GM06990 (cell line): ENCODE data around the gene MCMBP.

ENCODE experiments used
- DNase-seq: peaks from one replicate; pipeline ENCODE4 v3.0.0-alpha.2; 2011; ENCODE audit not compliant: insufficient read length; ENCODE audit errors: extremely low read depth
- H3K27me3 ChIP-seq: replicated peaks from 2 replicates; pipeline ENCODE4 v1.6.0; 2011; ENCODE audit warnings: low read length; ENCODE audit not compliant: control insufficient read depth, insufficient read depth
- H3K36me3 ChIP-seq: 2 replicates; pipeline ENCODE4 v1.5.1; 2011; ENCODE audit warnings: low read length; ENCODE audit not compliant: control insufficient read depth, insufficient read depth
- H3K4me3 ChIP-seq: replicated peaks from 2 replicates; pipeline ENCODE4 v1.5.1; 2011; ENCODE audit warnings: low read depth, mild to moderate bottlenecking, control low read depth, low read length
- CTCF ChIP-seq: IDR thresholded peaks from 2 replicates; pipeline ENCODE4 v1.5.1; 2011; ENCODE audit warnings: low read length, control low read depth, mild to moderate bottlenecking, inconsistent platforms; ENCODE audit not compliant: insufficient read depth, poor library complexity, severe bottlenecking

The MCMBP gene

DNA sequence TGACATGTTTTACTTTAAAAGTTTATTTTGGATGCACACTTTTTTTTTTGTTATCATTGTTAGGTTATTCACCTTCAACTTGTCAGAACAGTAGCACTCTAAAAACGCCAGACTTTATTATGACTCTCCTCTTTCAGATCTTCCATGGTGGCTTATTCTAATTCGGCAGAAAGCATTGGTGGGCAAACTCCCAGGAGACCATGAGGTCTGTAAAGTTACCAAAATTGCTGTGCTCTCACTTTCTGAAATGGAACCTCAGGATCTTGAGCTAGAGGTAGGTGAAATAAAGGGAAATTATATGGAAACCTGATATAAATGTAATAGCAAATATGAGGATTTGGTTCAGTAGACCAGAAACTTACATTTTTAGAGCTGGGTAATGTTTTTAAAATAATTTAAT, 91.1 kb downstream of the MCMBP start:
- no peak for TF ChIP-seq CTCF
- H3K27me3 ChIP-seq = no peaks in the 10 kb centered on the region
- no peaks in the 10 kb centered on the region for H3K36me3 ChIP-seq
- no peak for DNase-seq
- H3K4me3 ChIP-seq = no peak overlapping the region

DNA sequence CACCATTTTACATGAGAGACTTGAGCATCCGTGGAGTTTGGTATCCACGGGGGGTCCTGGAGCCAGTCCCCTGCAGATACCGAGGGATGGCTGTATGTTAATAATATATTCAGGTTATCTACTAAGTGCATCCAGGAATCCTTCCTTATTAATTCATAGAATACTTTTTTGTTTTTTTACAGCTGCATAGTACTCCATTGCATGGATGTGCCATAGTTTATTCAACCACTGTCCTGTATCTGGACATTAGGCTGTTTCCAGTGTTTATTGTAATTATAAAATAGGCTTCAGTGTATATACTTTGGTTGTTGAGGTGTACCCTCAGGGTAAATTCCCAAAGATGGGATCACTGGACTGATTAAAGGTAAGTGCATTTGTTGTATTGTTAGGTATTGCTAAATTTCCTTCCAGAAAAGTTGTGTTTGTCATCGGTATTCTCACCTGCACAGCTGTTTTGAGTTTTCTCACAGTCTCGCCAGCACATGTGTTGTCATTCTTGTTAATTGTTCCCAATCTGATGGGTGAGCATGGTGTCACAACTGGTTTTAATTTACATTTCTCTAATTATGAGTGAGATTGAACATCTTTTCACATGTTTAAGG, 91.7 kb downstream of the MCMBP start:
- no peak for TF ChIP-seq CTCF
- H3K36me3 ChIP-seq = no peaks in the 10 kb centered on the region
- no peak overlapping the region for H3K4me3 ChIP-seq
- DNase-seq = no peak
- H3K27me3 ChIP-seq = no peaks in the 10 kb centered on the region
